Stimulated activated CD8-positive, alpha-beta memory T cell treated with anti-CD3 and anti-CD28 coated beads, Interleukin-4, amount 100 ng/mL, for 1 hour (primary cell): ENCODE measurements around the gene CD44.

Source experiments
- DNase-seq, 2 donors: peaks; one replicate each; pipeline ENCODE4 v3.0.0-alpha.2; 2020; ENCODE audit warnings: low read depth in 2 of 2, low spot score in 1 of 2

Gene CD44

GRCh38 chr11:35234460-35235156, 95.6 kb downstream of the CD44 start:
- no peak for DNase-seq

- no peak for DNase-seq
Measured at GRCh38 chr11:35235157-35235468, 96.1 kb downstream of the CD44 start.

- no peak for DNase-seq
Measured at GRCh38 chr11:35235498-35235897, 96.5 kb downstream of the CD44 start.

GRCh38 chr11:35235936-35236666, 97.1 kb downstream of the CD44 start:
- peak in 1 of 2 donors; percentile 38 for DNase-seq

GRCh38 chr11:35236667-35237003, 97.7 kb downstream of the CD44 start:
- DNase-seq = no peak

- DNase-seq = no peak
Measured at GRCh38 chr11:35237351-35237750, 98.4 kb downstream of the CD44 start.

GRCh38 chr11:35237860-35238715, 99.1 kb downstream of the CD44 start:
- no peak for DNase-seq

- DNase-seq = no peak
Measured at GRCh38 chr11:35238882-35239281, 99.9 kb downstream of the CD44 start.

GRCh38 chr11:35239471-35240075, 100.6 kb downstream of the CD44 start:
- DNase-seq = no peak

GRCh38 chr11:35241083-35241482, 102.1 kb downstream of the CD44 start:
- DNase-seq = no peak

GRCh38 chr11:35241531-35241930, 102.6 kb downstream of the CD44 start:
- DNase-seq = no peak

- no peak for DNase-seq
Measured at GRCh38 chr11:35242412-35243242, 103.7 kb downstream of the CD44 start.

GRCh38 chr11:35243774-35244173, 104.8 kb downstream of the CD44 start:
- no peak for DNase-seq

GRCh38 chr11:35245056-35245455, 106.1 kb downstream of the CD44 start:
- no peak for DNase-seq

- no peak for DNase-seq
Measured at GRCh38 chr11:35245786-35246185, 106.8 kb downstream of the CD44 start.

GRCh38 chr11:35246745-35247144, 107.8 kb downstream of the CD44 start:
- no peak for DNase-seq

GRCh38 chr11:35247428-35247827, 108.5 kb downstream of the CD44 start:
- peak; percentile 31 to 43 for DNase-seq

GRCh38 chr11:35247863-35248262, 108.9 kb downstream of the CD44 start:
- no peak for DNase-seq

GRCh38 chr11:35248558-35249323, 109.8 kb downstream of the CD44 start:
- no peak for DNase-seq

- no peak for DNase-seq
Measured at GRCh38 chr11:35250192-35250591, 111.2 kb downstream of the CD44 start.
